K562 (cell line): ENCODE measurements around the gene USP48. TPM values are rescaled to one million over a fixed set of nuclear protein-coding genes. Genes with fewer than 3 reads are reported as not detected.

Source experiments
- ARID2 ChIP-seq: fragments of 450-650 bp; IDR thresholded peaks from 2 replicates; pipeline ENCODE4 v1.6.1; 2017; ENCODE audit warnings: antibody characterized with exemption, mild to moderate bottlenecking
- ATF1 ChIP-seq, 2 experiments: fragments of 450-650 bp in 1 of 2; IDR thresholded peaks; 2 replicates each; pipeline ENCODE4 v1.6.1; 2016; ENCODE audit warnings: missing compliant biosample characterization in 1 of 2, missing genetic modification characterization in 1 of 2
- CBX3 ChIP-seq, 2 experiments: IDR thresholded peaks; 1 replicate in 1 of 2; 2 replicates in 1 of 2; pipeline ENCODE4 v1.6.1; 2012; ENCODE audit warnings: inconsistent platforms in 2 of 2, low read length in 2 of 2, borderline replicate concordance in 1 of 2, control low read depth in 1 of 2
- E2F8 ChIP-seq: fragments of 450-650 bp; IDR thresholded peaks from 2 replicates; pipeline ENCODE4 v1.7.1; 2018; ENCODE audit warnings: mild to moderate bottlenecking, low read depth; ENCODE audit not compliant: partially characterized antibody
- ETS2 ChIP-seq: IDR thresholded peaks from 2 replicates; pipeline ENCODE4 v1.6.1; 2016; ENCODE audit warnings: borderline replicate concordance, missing genetic modification characterization, mild to moderate bottlenecking, moderate library complexity, missing compliant biosample characterization; ENCODE audit not compliant: poor library complexity, severe bottlenecking
- HOXB6 ChIP-seq: fragments of 250-450 bp; sonication (Bioruptor Pico); IDR thresholded peaks from 2 replicates; pipeline ENCODE4 v1.5.1; 2022; ENCODE audit warnings: mild to moderate bottlenecking, borderline replicate concordance
- MCM5 ChIP-seq: fragments of 450-650 bp; IDR thresholded peaks from 2 replicates; pipeline ENCODE4 v1.6.1; 2016; ENCODE audit warnings: low read depth
- MTF1 ChIP-seq: fragments of 250-450 bp; sonication (Bioruptor Pico); IDR thresholded peaks from 2 replicates; pipeline ENCODE4 v1.9.0; 2021; ENCODE audit warnings: moderate library complexity, mild to moderate bottlenecking, inconsistent platforms, borderline replicate concordance
- NBN ChIP-seq: fragments of 450-650 bp; IDR thresholded peaks from 2 replicates; pipeline ENCODE4 v1.6.1; 2016; ENCODE audit warnings: low read depth, mild to moderate bottlenecking
- NR1H2 ChIP-seq: sonication (generic); formaldehyde crosslinking; IDR thresholded peaks from 2 replicates; pipeline ENCODE4 v1.4.0; 2020; ENCODE audit warnings: mild to moderate bottlenecking, missing genetic modification reagents
- RBFOX2 ChIP-seq: fragments of 200-400 bp; formaldehyde crosslinking; IDR thresholded peaks from 2 replicates; pipeline ENCODE4 v1.6.1; 2017; ENCODE audit warnings: low read depth, mild to moderate bottlenecking, low read length, moderate library complexity
- SMAD2 ChIP-seq: fragments of 150-350 bp; IDR thresholded peaks from 2 replicates; pipeline ENCODE4 v1.6.1; 2014; ENCODE audit warnings: low read depth, mild to moderate bottlenecking, low read length
- SMARCE1 ChIP-seq: fragments of 450-650 bp; IDR thresholded peaks from 2 replicates; pipeline ENCODE4 v1.7.1; 2016; ENCODE audit warnings: mild to moderate bottlenecking
- SREBF1 ChIP-seq: fragments of 150-350 bp; IDR thresholded peaks from 2 replicates; pipeline ENCODE4 v1.6.1; 2014; ENCODE audit warnings: antibody characterized with exemption, low read depth, low read length, borderline replicate concordance
- ZBTB5 ChIP-seq: fragments of 450-650 bp; IDR thresholded peaks from 2 replicates; pipeline ENCODE4 v1.6.1; 2017; ENCODE audit warnings: antibody characterized with exemption
- ZBTB9 ChIP-seq: fragments of 450-650 bp; formaldehyde crosslinking; IDR thresholded peaks from 2 replicates; pipeline ENCODE4 v1.4.0; 2020; ENCODE audit warnings: mild to moderate bottlenecking, moderate library complexity
- ZKSCAN3 ChIP-seq: fragments of 250-450 bp; sonication (Bioruptor Pico); IDR thresholded peaks from 2 replicates; pipeline ENCODE4 v1.4.0; 2020
- ZNF253 ChIP-seq: fragments of 250-450 bp; sonication (Bioruptor Pico); conservative IDR thresholded peaks from 2 replicates; pipeline ENCODE4 v1.6.1; 2021; ENCODE audit warnings: mild to moderate bottlenecking
- ZNF324 ChIP-seq: fragments of 250-450 bp; sonication (Bioruptor Pico); IDR thresholded peaks from 2 replicates; pipeline ENCODE4 v1.4.0; 2020; ENCODE audit warnings: mild to moderate bottlenecking
- ZNF507 ChIP-seq: conservative IDR thresholded peaks from 2 replicates; pipeline ENCODE4 v1.6.1; 2017; ENCODE audit warnings: missing genetic modification characterization, missing compliant biosample characterization
- ZNF639 ChIP-seq, 2 experiments: fragments of 200-800 bp in 1 of 2; sonication (Bioruptor generic) in 1 of 2; sonication (generic) in 1 of 2; formaldehyde crosslinking in 1 of 2; IDR thresholded peaks in 1 of 2; conservative IDR thresholded peaks in 1 of 2; 2 replicates each; pipeline versions ENCODE4 v1.5.0 to v1.6.1; 2016 to 2020; ENCODE audit warnings: missing compliant biosample characterization in 1 of 2, missing genetic modification characterization in 1 of 2, missing genetic modification reagents in 1 of 2
- ZNF780A ChIP-seq: fragments of 250-450 bp; sonication (Bioruptor Pico); IDR thresholded peaks from 2 replicates; pipeline ENCODE4 v1.5.0; 2021; ENCODE audit warnings: mild to moderate bottlenecking
- polyA plus RNA-seq, 8 experiments: library from polyadenylated mRNA; depleted of rRNA in 4 of 8; stranded (reverse) in 5 of 8; unstranded in 3 of 8; fragments of >200 nt; fragmentation: Nextera tagmentation in 2 of 8; fragmentation: Illumina TruSeq in 1 of 8; extraction: Ambion mirVana in 2 of 8; extraction: Trizol in 1 of 8; gene quantifications; 2 replicates each; pipeline versions ENCODE4 v1.2.1 to v1.2.3, GENCODE V29; 2011 to 2014; ENCODE audit warnings: inconsistent platforms in 1 of 8, missing spikeins in 1 of 8
- total RNA-seq, 7 experiments: library from RNA; depleted of rRNA in 6 of 7; stranded (reverse); fragments of >200 nt in 6 of 7; fragmentation: Illumina TruSeq in 2 of 7; extraction: Trizol in 2 of 7; gene quantifications; 2 replicates each; pipeline versions ENCODE4 v1.2.1 to v1.2.3, GENCODE V29; 2011 to 2021; ENCODE audit warnings: low replicate concordance in 1 of 7

The USP48 gene
- total and polyA plus RNA-seq, 9 of the 15 experiments (the other 6 are each of a cell fraction or from before 2014, with no cell fraction given): 23.3 to 123 (median 106) TPM

- TF ChIP-seq ZNF780A (CRISPR knock-in tag) (no peak), MTF1 (CRISPR knock-in tag) (no peak), E2F8 (no peak), ZNF639 (CRISPR knock-in tag; conservative IDR thresholded peaks at IDR 0.05 in 1 of 2, IDR thresholded peaks at IDR 0.05 in 1 of 2) (peak in 1 of 2 experiments; percentile 86; a peak in 2 of 4 replicates), SREBF1 (no peak), ZNF507 (tag) (no peak), SMARCE1 (peak; percentile 91), ATF1 (CRISPR knock-in tag; IDR thresholded peaks at IDR 0.05) (no peak), ATF1 (tag; IDR thresholded peaks at IDR 0.05) (peak; percentile 74), MCM5 (no peak), NBN (peak; percentile 82), SMAD2 (no peak), NR1H2 (CRISPR knock-in tag) (no peak), ZNF324 (CRISPR knock-in tag) (no peak), CBX3 (IDR thresholded peaks at IDR 0.05; ENCODE audit: borderline replicate concordance in 1 of 2, low read length in 2 of 2) (no peak; a peak in 1 of 3 replicates), RBFOX2 (no peak), ETS2 (no peak), ZKSCAN3 (CRISPR knock-in tag) (no peak), ZBTB9 (peak; percentile 67; the same call in 1 of the 2 replicates), HOXB6 (CRISPR knock-in tag) (no peak), ARID2 (no peak), ZBTB5 (no peak), ZNF253 (CRISPR knock-in tag) (no peak)
These were observed 33.0 kb downstream of the USP48 start (continued) for GRCh38 chr1:21749859-21750468.
